ENCODE measurements around the gene SLC24A3.
"Not testable (repeated sequence)": the region's sequence is repeated elsewhere in the genome, so short reads cannot be mapped to it uniquely, and the experiment has no call there.

The SLC24A3 gene

DNA sequence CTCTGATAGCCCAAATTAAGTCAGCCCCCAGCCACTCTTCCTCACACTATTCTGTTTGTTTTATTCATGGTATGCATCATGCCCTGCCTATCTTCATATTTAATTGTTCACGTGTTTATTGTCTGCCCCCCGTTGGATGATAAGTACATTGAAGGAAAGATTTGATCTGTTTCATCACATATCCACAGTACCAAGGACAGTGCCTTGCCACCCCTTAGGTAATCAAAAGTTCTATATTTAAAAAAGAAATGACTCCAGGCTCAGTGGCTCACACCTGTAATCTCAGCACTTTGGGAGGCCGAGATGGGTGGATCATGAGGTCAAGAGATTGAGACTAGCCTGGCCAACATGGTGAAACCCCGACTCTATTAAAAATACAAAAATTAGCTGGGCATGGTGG lies 535.5 kb downstream of the SLC24A3 start:
- Histone ChIP-seq H3K4me1 (ENCODE audit: control insufficient read depth in 1 of 2, insufficient read depth in 1 of 2, low read depth in 1 of 2, low read length in 1 of 2) (peaks cover 5% of the 10 kb centered on the region in 2 experiments), H3K27ac (no peak overlapping the region), H3K4me3 (ENCODE audit: low read depth in 1 of 2, low read length in 1 of 2) (no peak overlapping the region), H3K36me3 (no peaks in the 10 kb centered on the region), H3K27me3 (no peaks in the 10 kb centered on the region), H3K9me3 (no peaks in the 10 kb centered on the region)
- TF ChIP-seq, protein P1, sequence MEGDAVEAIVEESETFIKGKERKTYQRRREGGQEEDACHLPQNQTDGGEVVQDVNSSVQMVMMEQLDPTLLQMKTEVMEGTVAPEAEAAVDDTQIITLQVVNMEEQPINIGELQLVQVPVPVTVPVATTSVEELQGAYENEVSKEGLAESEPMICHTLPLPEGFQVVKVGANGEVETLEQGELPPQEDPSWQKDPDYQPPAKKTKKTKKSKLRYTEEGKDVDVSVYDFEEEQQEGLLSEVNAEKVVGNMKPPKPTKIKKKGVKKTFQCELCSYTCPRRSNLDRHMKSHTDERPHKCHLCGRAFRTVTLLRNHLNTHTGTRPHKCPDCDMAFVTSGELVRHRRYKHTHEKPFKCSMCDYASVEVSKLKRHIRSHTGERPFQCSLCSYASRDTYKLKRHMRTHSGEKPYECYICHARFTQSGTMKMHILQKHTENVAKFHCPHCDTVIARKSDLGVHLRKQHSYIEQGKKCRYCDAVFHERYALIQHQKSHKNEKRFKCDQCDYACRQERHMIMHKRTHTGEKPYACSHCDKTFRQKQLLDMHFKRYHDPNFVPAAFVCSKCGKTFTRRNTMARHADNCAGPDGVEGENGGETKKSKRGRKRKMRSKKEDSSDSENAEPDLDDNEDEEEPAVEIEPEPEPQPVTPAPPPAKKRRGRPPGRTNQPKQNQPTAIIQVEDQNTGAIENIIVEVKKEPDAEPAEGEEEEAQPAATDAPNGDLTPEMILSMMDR (IDR thresholded peaks at IDR 0.05), result no peak

- Histone ChIP-seq H3K27me3 (no peaks in the 10 kb centered on the region), H3K4me1 (ENCODE audit: control insufficient read depth in 1 of 2, insufficient read depth in 1 of 2, low read depth in 1 of 2, low read length in 1 of 2) (no peaks in the 10 kb centered on the region)
- TF ChIP-seq, protein P1 (IDR thresholded peaks at IDR 0.05), result no peak
Measured at GRCh38 chr20:19748681-19749080, 536.2 kb downstream of the SLC24A3 start.

GRCh38 chr20:19749618-19750071 lies 537.2 kb downstream of the SLC24A3 start:
- no peaks in the 10 kb centered on the region for H3K36me3 ChIP-seq
- no peaks in the 10 kb centered on the region for H3K4me1 ChIP-seq (ENCODE audit: control insufficient read depth in 1 of 2, insufficient read depth in 1 of 2, low read depth in 1 of 2, low read length in 1 of 2)
- TF ChIP-seq, protein P1 (IDR thresholded peaks at IDR 0.05), result no peak
- no peak overlapping the region for H3K27ac ChIP-seq
- no peak overlapping the region for H3K4me3 ChIP-seq (ENCODE audit: low read depth in 1 of 2, low read length in 1 of 2)
- H3K9me3 ChIP-seq, result no peaks in the 10 kb centered on the region
- no peaks in the 10 kb centered on the region for H3K27me3 ChIP-seq

More at GRCh38 chr20:19748681-19749080, 536.2 kb downstream of the SLC24A3 start:
- Histone ChIP-seq H3K4me3 (ENCODE audit: low read depth in 1 of 2, low read length in 1 of 2) (no peak overlapping the region), H3K36me3 (no peaks in the 10 kb centered on the region), H3K9me3 (no peaks in the 10 kb centered on the region), H3K27ac (no peak overlapping the region)

GRCh38 chr20:19750101-19750606 lies 537.7 kb downstream of the SLC24A3 start:
- Histone ChIP-seq H3K36me3 (no peaks in the 10 kb centered on the region), H3K27me3 (no peaks in the 10 kb centered on the region), H3K27ac (no peak overlapping the region), H3K4me1 (ENCODE audit: control insufficient read depth in 1 of 2, insufficient read depth in 1 of 2, low read depth in 1 of 2, low read length in 1 of 2) (no peaks in the 10 kb centered on the region), H3K4me3 (ENCODE audit: low read depth in 1 of 2, low read length in 1 of 2) (no peak overlapping the region), H3K9me3 (no peaks in the 10 kb centered on the region)
- TF ChIP-seq, protein P1 (IDR thresholded peaks at IDR 0.05), result no peak

GRCh38 chr20:19750907-19751636 lies 538.6 kb downstream of the SLC24A3 start:
- H3K4me3 ChIP-seq (ENCODE audit: low read depth in 1 of 2, low read length in 1 of 2), result no peak overlapping the region
- H3K36me3 ChIP-seq, result no peaks in the 10 kb centered on the region
- H3K9me3 ChIP-seq, result no peaks in the 10 kb centered on the region
- TF ChIP-seq, protein P1 (IDR thresholded peaks at IDR 0.05), result no peak
- no peak overlapping the region for H3K27ac ChIP-seq
- H3K27me3 ChIP-seq, result peaks cover 5% of the 10 kb centered on the region
- no peaks in the 10 kb centered on the region for H3K4me1 ChIP-seq (ENCODE audit: control insufficient read depth in 1 of 2, insufficient read depth in 1 of 2, low read depth in 1 of 2, low read length in 1 of 2)

DNA sequence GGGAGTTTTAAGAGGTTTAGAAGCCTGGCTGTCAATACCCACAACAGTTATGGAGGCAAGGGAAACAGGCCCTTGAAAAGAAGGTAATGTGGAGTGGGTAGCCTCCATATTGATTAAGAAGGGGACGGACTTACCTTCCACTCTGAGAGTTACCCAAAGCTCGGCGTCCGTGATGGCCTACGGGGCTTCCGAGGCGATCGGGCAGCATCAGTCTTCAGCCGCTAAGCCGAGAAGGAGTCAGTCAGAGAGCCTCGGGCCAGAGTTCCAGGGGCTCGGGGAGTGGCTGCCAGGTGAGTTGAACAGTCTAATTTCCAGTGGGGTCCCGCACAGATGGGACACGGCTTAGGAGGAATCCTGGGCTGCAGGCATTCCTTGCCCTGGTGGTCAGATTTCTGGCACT lies 541.8 kb downstream of the SLC24A3 start:
- peaks cover 36% of the 10 kb centered on the region for H3K27me3 ChIP-seq
- not testable (repeated sequence) for H3K36me3 ChIP-seq; H3K4me3 ChIP-seq (ENCODE audit: low read depth in 1 of 2, low read length in 1 of 2); H3K27ac ChIP-seq; H3K9me3 ChIP-seq
- H3K4me1 ChIP-seq (ENCODE audit: control insufficient read depth in 1 of 2, insufficient read depth in 1 of 2, low read depth in 1 of 2, low read length in 1 of 2), result peaks cover 17 to 22% of the 10 kb centered on the region in 2 experiments
